SIG-M5 treated with dmso at 0.1 percent for 504 hours (cell line): ENCODE results near the gene PRTN3.
"Not testable (repeated sequence)": the region's sequence is repeated elsewhere in the genome, so short reads cannot be mapped to it uniquely, and the experiment has no call there.

ENCODE experiments used
- DNase-seq: peaks from one replicate; lab custom pipeline; 2025; ENCODE audit not compliant: unreplicated experiment; lab: John Stamatoyannopoulos, UW

The PRTN3 gene

DNA sequence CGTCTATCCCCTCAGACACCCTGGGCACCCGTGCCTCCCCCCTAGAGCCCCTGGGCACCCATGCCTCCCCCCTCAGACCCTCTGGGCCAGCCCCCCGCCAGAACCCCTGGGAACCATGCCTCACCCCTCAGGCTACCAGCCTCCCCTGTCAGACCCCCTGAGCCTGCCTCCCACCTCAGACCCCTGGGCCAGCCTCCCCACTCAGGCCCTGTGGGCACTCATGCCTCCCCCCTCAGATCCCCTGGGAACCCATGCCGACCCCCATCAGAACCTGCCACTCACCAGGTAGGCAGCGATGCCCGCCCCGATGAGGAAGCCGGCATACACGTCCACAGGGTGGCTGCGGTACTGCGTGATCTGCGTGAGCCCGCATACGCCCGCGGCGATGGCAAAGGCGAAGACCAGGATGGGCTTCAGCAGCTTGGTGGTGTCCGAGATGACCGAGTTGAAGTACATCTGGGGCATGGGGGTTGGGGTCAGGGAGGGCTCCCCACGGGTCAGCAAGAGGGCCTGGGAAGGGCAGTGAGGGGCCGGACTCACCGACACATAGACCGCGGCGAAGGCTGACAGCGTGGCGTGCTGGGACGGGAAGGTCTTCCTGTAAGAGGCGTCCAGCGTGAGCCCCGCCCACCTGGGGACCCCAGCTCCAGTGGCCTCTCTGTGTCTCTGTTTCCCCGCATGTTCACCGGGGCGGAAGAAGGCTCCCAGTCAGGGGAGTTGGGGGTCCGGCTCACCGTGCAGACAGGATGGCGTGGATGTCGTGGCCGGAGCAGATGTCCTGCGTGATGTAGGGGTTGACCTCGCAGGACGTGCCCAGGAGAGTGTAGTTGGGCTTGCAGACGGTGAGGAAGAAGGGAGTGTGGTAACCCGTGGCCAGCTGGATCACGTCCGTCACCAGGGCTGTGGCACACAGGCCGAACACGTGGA, 26.4 kb upstream of the PRTN3 start:
- no peak for DNase-seq

GRCh38 chr19:815079-815774, 25.6 kb upstream of the PRTN3 start:
- DNase-seq, result no peak

- DNase-seq, result no peak
Measured at GRCh38 chr19:815775-816499, 24.9 kb upstream of the PRTN3 start.

- no peak for DNase-seq
Measured at GRCh38 chr19:816500-816857, 24.3 kb upstream of the PRTN3 start.

DNA sequence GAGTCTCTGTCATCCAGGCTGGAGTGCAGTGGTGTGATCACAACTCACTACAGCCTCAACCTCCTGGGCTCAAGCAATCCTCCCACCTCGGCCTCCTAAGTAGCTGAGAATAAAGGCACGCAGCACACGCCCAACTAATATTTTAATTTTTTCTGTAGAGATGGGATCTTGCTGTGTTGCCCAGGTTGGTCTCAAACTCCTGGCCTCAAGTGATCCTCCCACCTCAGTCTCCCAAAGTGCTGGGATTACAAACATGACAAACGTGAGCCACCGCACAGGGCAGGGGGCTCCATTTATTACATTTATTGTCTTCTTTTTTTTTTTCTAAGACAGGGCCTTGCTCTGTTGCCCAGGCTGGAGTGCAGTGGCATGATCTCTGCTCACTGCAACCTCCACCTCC, 20.6 kb upstream of the PRTN3 start:
- not testable (repeated sequence) for DNase-seq

DNA sequence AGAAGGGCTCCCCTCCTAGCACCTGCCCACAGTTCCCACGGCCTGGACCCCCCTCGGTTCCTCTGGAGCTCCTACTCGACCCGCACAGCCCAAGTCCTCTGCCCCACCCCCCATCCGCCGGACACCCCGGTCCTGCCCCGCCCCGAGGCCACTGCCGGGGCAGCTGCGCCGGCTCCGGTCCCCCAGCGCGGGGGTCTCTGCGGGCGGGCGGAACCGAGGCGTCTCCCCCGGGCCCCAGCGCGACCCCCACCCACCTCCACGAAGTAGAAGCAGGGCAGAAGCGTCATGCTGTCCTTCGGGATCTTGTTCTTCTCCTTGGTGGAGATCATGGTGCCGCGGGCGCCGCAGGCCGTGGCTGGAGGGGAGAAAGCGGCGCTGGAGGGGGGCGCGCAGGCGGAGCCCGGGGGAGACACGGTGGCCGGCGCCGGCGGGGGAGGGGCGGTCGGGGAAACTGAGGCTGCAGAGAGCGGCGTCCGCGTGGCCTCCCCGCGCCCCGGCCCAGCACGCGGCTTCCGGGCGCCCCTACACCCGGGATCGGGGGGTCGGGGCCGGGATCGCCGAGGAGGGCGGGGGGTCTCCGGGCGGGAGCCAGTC, 19.5 kb upstream of the PRTN3 start:
- no peak for DNase-seq

DNA sequence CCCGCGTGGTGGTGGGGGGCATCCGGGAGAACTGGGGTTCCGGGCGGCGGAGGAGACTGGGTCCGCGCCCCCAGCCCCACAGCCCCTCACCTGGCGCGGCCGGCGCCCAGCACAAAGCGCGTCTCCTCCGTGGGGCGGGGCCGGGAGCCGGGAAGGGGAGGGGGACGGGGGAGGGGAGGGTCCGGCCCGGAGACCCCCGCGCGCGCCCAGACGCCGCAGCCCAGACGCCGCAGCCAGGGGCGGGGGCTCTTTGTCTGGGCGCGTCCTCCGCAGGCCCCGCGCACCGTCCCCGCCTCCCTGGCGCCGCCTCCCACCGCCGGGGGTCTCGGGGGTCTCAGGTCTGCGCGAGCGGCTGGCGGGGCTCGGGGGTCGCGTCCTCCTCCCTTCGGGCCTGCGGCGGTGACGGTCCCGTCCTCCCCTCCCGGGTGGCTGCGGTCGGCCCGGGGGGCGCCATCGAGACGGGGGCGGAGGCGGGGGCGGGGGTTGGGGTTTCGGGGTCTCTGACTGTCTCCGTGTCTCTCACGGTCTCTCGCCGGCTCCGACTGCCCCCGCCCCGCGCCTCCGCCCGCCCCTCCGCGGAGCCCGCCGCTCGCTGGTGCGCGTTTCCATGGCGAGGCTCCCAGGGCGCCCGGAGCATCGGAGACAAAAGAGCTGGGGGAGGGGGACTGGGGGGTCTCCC, 18.8 kb upstream of the PRTN3 start, which contains the start of gene PLPPR3:
TSS of gene PLPPR3 (minus strand) at position 131 of the 679 bp plus-strand sequence. CDS start 396 bp downstream, outside the sequence.
- peak; percentile 63 for DNase-seq

DNA sequence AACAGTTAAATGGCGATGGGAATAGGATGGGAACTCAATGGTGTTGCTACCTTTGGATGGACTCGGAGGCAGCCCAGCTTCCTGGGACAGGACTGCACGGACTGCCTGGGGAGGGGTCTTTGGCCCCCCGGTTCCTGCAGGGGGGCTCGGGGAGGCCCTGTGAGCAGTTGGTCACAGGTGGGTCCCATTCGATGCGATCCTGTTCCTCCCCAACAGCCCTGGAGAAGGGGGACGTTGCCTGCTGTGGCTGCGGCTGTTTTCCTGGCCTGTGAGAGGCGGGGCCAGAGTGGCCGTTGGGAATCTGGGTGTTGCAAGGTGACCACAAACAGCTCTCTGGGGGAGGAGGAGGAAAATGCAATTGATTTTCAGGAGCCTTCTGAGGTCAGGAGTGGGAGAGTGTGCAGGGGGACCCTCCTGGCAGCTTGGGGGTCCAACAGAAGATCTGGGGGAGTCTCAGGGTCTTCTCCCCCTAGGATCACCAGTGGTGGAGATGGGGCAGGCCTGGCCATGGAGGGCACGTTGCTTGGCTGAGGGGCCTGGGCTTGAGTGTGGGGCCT, 17.2 kb upstream of the PRTN3 start:
- peak; percentile 87 for DNase-seq

GRCh38 chr19:824885-825284, 15.9 kb upstream of the PRTN3 start:
- peak; percentile 76 for DNase-seq

- peak; percentile 74 for DNase-seq
Measured at GRCh38 chr19:825897-826644, 14.7 kb upstream of the PRTN3 start.

DNA sequence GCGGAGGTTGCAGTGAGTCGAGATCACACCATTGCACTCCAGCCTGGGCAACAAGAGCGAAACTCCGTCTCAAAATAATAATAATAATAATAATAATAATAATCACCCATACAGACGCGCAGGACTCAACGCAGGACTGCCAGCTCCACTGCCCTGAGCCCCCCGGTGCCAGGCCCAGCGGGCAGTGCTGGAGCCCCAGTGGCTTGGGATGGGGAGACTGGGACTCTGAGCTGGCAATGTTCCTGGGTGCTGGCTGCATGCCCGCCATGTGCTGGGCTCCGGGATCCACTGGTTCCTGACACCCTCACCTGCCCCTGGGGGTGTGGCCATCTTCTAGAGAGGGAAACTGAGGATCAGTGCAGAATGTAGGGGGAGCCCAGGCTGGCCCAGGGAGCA, 13.5 kb upstream of the PRTN3 start:
- peak; percentile 83 for DNase-seq

- DNase-seq, result no peak
Measured at GRCh38 chr19:827710-828321, 13.0 kb upstream of the PRTN3 start, which contains the start of gene AZU1. TSS of gene AZU1 (plus strand) at chr19:827837. CDS start at chr19:827847, 10 bp downstream.

DNA sequence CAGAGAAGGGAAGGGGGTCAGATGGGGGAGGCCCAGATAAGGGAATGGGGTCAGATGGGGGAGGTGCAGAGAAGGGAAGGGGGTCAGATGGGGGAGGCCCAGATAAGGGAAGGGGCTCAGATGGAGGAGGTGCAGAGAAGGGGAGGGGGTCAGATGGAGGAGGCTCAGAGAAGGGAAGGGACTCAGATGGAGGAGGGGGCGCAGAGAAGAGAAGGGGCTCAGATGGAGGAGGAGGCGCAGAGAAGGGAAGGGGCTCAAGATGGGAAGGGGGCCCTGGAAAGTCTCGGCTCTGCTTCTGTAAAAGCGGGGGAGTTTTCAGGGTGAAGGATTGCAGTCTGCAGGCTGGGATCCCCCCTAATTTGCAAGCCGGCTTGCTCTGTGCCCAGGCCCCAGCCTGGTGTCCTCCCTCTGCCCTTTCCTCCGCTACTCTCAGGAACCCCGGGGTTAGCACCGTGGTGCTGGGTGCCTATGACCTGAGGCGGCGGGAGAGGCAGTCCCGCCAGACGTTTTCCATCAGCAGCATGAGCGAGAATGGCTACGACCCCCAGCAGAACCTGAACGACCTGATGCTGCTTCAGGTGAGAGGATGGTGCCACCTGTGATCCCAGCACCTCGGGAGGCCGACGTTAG, 11.6 kb upstream of the PRTN3 start:
- peak; percentile 57 for DNase-seq

DNA sequence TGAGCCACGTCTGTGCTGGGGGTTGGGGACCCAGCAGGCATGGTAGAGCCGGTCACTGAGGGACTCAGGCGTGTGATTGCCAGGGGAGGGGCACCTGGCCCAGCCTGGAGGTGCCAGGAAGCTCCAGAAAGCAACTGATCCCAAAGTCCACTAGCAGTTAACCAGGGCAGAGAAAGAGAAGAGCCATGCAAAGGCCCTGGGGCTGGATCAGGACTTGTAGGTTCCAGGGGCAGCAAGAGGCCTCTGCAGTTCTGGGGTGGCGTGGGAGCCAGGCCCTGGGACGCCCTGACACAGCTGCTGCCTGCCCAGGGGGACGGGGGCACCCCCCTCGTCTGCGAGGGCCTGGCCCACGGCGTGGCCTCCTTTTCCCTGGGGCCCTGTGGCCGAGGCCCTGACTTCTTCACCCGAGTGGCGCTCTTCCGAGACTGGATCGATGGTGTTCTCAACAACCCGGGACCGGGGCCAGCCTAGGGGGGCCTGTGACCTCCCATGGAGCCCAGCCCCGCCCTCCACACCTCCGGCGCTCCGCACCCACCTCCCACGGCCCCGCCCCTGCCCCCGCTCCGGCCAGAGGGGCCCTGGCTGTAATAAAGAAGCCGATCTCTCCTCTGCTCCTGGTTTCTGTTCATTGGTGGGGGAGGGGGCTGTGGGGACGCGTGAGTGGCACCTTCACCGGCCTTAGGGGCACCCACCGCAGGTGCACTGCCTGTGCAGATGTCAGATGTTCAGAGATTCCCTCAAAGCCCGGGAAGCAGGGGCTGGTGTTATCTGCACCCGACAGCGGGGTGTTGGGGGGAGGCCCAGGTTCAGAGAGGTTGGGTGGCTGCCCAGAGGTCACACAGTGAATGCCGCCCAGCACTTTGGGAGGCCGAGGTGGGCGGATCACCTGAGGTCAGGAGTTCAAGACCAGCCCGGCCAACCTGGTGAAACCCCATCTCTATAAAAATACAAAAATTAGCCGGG, 9.1 kb upstream of the PRTN3 start:
- DNase-seq, result peak; percentile 71

GRCh38 chr19:834216-834615, 6.6 kb upstream of the PRTN3 start:
- DNase-seq, result no peak

- DNase-seq, result peak; percentile 93
Measured at GRCh38 chr19:835210-835810, 5.5 kb upstream of the PRTN3 start.

DNA sequence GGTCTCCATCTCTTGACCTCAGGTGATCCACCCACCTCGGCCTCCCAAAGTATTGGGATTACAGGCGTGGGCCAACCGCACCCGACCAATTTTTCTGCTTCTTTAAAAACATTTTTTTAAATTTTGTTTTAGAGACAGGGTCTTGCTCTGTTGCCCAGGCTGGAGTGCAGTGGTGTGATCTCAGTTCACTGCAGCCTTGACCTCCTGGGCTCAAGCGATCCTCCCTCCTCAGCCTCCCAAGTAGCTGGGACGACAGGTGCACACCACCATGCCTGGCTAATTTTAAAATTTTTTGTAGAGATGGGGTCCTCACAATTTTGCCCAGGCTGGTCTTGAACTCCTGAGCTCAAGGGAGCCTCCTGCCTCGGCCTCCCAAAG, 2.0 kb downstream of the PRTN3 start:
- not testable (repeated sequence) for DNase-seq
